ENCODE measurements around the gene FAM24B. TPM values are rescaled to one million over a fixed set of nuclear protein-coding genes. Genes with fewer than 3 reads are reported as not detected.

FAM24B gene
- total RNA-seq, 1 donor from 2014 or later: 0.55 TPM

GRCh38 chr10:122849090-122849489 lies 30.3 kb downstream of the FAM24B start:
- Histone ChIP-seq H3K36me3 (peaks cover 5% of the 10 kb centered on the region), H3K4me3 (no peak overlapping the region), H3K4me1 (no peaks in the 10 kb centered on the region), H3K9me3 (replicated peaks) (peaks cover 18% of the 10 kb centered on the region), H3K27ac (replicated peaks) (no peak overlapping the region), H3K27me3 (ENCODE audit: low read depth) (peaks cover 9% of the 10 kb centered on the region)
- intact Hi-C loops (cut with micrococcal nuclease): no loop called here
- DNase-seq: no peak
- no peak for TF ChIP-seq CTCF (IDR thresholded peaks at IDR 0.05; ENCODE audit: borderline replicate concordance)

- no peak for TF ChIP-seq CTCF (IDR thresholded peaks at IDR 0.05; ENCODE audit: borderline replicate concordance)
- Histone ChIP-seq H3K9me3 (replicated peaks) (peaks cover 21% of the 10 kb centered on the region), H3K27ac (replicated peaks) (no peak overlapping the region), H3K4me3 (no peak overlapping the region), H3K27me3 (ENCODE audit: low read depth) (peaks cover 9% of the 10 kb centered on the region), H3K4me1 (no peaks in the 10 kb centered on the region), H3K36me3 (peaks cover 5% of the 10 kb centered on the region)
- intact Hi-C loops (cut with micrococcal nuclease): no loop called here
- no peak for DNase-seq
Observed at GRCh38 chr10:122847782-122848604, 31.4 kb downstream of the FAM24B start.

GRCh38 chr10:122845783-122846332 lies 33.5 kb downstream of the FAM24B start, which contains the start of gene CUZD1:
TSS of gene CUZD1 (minus strand) at chr10:122845857. CDS start at chr10:122845843, 14 bp downstream.
- Histone ChIP-seq H3K27me3 (ENCODE audit: low read depth) (peaks cover 9% of the 10 kb centered on the region), H3K4me1 (no peaks in the 10 kb centered on the region), H3K9me3 (replicated peaks) (peaks cover 20% of the 10 kb centered on the region), H3K4me3 (no peak within 1 kb of the TSS), H3K36me3 (no peaks in the 10 kb centered on the region), H3K27ac (replicated peaks) (no peak within 1 kb of the TSS)
- intact Hi-C loops (cut with micrococcal nuclease): no loop called here
- no peak for TF ChIP-seq CTCF (IDR thresholded peaks at IDR 0.05; ENCODE audit: borderline replicate concordance)
- DNase-seq: no peak

DNA sequence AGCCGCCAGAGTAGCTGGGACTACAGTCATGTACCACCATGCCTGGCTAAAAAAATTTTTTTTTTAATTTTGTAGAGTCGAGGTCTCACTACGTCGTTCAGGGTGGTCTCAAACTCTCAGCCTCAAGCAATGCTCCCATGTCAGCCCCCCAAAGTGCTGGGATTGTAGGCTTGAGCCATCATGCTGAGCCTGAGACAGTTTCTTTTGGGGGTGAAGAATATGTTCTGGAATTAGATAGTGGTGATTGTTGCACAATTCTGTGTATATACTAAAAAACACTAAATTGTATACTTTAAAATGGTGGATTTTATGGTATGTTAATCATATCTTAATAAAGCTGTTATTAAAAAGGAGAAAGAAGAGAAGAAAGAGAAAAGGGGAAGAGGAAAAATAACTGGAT lies 35.2 kb downstream of the FAM24B start:
- no peak for DNase-seq
- TF ChIP-seq CTCF (IDR thresholded peaks at IDR 0.05; ENCODE audit: borderline replicate concordance): no peak
- Histone ChIP-seq H3K4me3 (no peak overlapping the region), H3K36me3 (no peaks in the 10 kb centered on the region), H3K27me3 (ENCODE audit: low read depth) (peaks cover 9% of the 10 kb centered on the region), H3K4me1 (no peaks in the 10 kb centered on the region), H3K27ac (replicated peaks) (no peak overlapping the region), H3K9me3 (replicated peaks) (peaks cover 20% of the 10 kb centered on the region)
- intact Hi-C loops (cut with micrococcal nuclease): no loop called here

DNA sequence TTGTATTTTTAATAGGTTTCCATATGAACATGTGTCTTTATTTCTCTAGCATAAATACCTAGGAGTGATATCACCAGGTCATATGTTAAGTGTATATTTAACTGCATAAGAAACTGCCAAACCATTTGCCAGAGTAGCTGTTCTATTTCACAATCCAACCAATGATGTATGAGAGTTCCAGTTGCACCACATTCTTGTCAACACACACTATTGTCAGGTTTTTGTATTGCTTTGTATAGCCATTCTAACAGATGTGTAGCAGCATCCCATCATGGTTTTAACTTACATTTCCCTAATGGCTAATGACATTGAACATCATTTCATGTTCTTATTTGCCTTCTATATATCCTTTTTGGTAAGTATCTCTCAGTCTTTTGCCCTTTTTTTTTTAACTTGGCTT lies 37.8 kb downstream of the FAM24B start:
- peaks cover 6% of the 10 kb centered on the region for H3K27me3 ChIP-seq (ENCODE audit: low read depth)
- no peak for DNase-seq
- H3K4me3 ChIP-seq: no peak overlapping the region
- intact Hi-C loops (cut with micrococcal nuclease): no loop called here
- H3K4me1 ChIP-seq: no peaks in the 10 kb centered on the region
- no peak overlapping the region for H3K27ac ChIP-seq (replicated peaks)
- no peak for TF ChIP-seq CTCF (IDR thresholded peaks at IDR 0.05; ENCODE audit: borderline replicate concordance)
- no peaks in the 10 kb centered on the region for H3K36me3 ChIP-seq
- H3K9me3 ChIP-seq (replicated peaks): peaks cover 20% of the 10 kb centered on the region
